ENCODE data around the gene CXCL11. TPM values are rescaled to one million over a fixed set of nuclear protein-coding genes. Genes with fewer than 3 reads are reported as not detected.

CXCL11 gene
- total and polyA plus RNA-seq, 10 of the 15 experiments (the other 5 are each of a cell fraction or from before 2014, with no cell fraction given): 0.04 TPM; not detected in 9

DNA sequence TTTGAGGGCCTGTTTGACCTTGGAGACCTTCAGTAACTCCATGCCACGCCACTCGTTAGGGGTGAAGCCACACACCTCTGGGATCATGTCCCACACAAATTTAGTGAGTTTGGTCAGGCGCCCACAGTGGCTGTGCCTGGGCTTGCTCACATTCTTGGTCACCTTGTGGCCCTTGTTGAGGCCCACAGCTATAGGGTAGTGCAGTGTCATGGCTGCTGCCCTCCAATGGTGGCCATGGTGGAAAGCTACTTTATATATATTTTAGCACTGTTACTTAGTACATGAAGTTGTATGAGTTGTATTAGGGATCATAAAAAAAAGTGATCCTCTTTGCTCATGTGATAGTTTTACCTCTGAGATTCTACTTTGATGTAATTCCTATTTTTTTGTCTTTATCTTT lies 985 bp upstream of the CXCL11 start (continued):
- TF ChIP-seq NRF1 (conservative IDR thresholded peaks at IDR 0.05; ENCODE audit: low read depth, low read length): no peak
- no peak for TF ChIP-seq EGR1 (IDR thresholded peaks at IDR 0.05; ENCODE audit: borderline replicate concordance in 1 of 2, low read depth in 2 of 2, low read length in 2 of 2)
- TF ChIP-seq FOXK2 (IDR thresholded peaks at IDR 0.05): no peak

DNA sequence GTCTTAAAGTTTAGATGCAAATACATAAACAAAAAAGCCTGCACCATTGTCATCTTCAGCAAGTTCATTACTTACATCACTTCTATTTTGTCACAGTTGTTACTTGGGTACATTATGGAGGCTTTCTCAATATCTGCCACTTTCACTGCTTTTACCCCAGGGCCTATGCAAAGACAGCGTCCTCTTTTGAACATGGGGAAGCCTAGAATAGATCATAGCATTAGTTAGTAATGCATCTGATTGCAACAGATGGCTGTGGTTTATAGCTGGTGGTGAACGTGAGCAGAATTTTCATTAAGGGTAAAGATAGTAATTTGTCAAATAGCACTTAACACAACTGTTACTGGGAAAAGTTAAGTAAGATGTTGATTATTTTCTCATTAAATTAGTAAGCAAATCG lies 729 bp downstream of the CXCL11 start:
- Histone ChIP-seq H3K27me3 (replicated peaks in 1 of 2; ENCODE audit: control insufficient read depth in 2 of 2, insufficient read depth in 2 of 2, low read length in 1 of 2) (no peaks in the 10 kb centered on the region; a peak in 1 of 4 replicates), H4K20me1 (ENCODE audit: control insufficient read depth, insufficient read depth) (no peaks in the 10 kb centered on the region), H3K9ac (ENCODE audit: control insufficient read depth, insufficient read depth, low read length) (no peak overlapping the region), H3K4me1 (ENCODE audit: control insufficient read depth, insufficient read depth, low read length) (no peaks in the 10 kb centered on the region), H3K79me2 (ENCODE audit: control insufficient read depth, insufficient read depth, low read length) (no peaks in the 10 kb centered on the region), H2AFZ (ENCODE audit: control insufficient read depth, low read depth, low read length) (no peak overlapping the region), H3K9me3 (replicated peaks; ENCODE audit: control insufficient read depth, insufficient read depth, low read length) (no peaks in the 10 kb centered on the region), H3K27ac (ENCODE audit: control insufficient read depth, insufficient read depth) (no peak overlapping the region), H3K4me3 (no peak overlapping the region), H3K36me3 (ENCODE audit: control insufficient read depth in 2 of 2, insufficient read depth in 2 of 2, low read length in 1 of 2) (no peaks in the 10 kb centered on the region), H3K4me2 (ENCODE audit: control insufficient read depth, insufficient read depth) (no peak overlapping the region; the same call in 1 of the 2 replicates)
- POLR2A ChIA-PET: no interaction called here
- SMC1A ChIA-PET (ENCODE audit: uncharacterized antibody, unreplicated experiment): interaction anchor here (1.0 to 3.3 kb wide), 3 partner anchors 15 to 39 kb away, joined by 3 to 13 read pairs (median 7); no protein-coding TSS in a partner anchor
- no TSS peak for BruUV-seq (replicated peaks)
- ATAC-seq (peak; percentile 50), FAIRE-seq (peak; percentile 13), DNase-seq (ENCODE audit: low read depth, low spot score) (no peak)
- RAD21 ChIA-PET (ENCODE audit: unreplicated experiment): no interaction called here
- 17% methylated on average over 3 of the region's 3 CpGs for WGBS (ENCODE audit: insufficient coverage, insufficient replicate concordance, low lambda C conversion rate, missing lambda C conversion rate)
- intact Hi-C loops (cut with micrococcal nuclease; ENCODE audit: unreplicated experiment): no loop called here
- CTCF ChIA-PET: interaction anchor here (0.8 to 3.9 kb wide), 3 partner anchors 19 to 39 kb away, joined by 3 to 20 read pairs (median 3); no protein-coding TSS in a partner anchor
- TF ChIP-seq STAT1 (conservative IDR thresholded peaks at IDR 0.05) (no peak), RUNX3 (IDR thresholded peaks at IDR 0.05; ENCODE audit: low read length) (peak; percentile 47), SREBF1 (IDR thresholded peaks at IDR 0.05; ENCODE audit: low read length) (no peak)
- in situ Hi-C loops (cut with MboI): no loop called here

DNA sequence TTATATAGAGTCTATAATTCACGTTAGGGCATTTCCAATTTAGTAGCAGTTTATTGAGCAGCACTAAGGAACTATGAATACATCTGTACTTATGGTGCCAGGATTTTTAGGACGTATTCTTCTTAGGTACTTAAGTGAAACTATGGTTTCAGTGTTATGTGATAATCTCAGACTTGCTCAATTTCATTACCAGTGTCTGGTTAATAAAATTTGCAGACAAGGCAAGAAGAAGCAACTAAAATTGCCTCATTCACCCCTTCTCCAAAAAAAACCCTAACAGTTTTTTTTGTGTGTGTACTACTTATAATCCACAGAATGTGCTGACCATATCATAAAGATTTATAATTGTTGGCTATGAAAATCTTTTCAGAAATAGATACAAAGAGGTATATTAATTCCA lies 6.6 kb downstream of the CXCL11 start:
- ChIA-PET CTCF (no interaction called here), SMC1A (ENCODE audit: uncharacterized antibody, unreplicated experiment) (interaction anchor here (1.1 kb wide), 1 partner anchor 34 kb away, joined by 3 read pairs; no protein-coding TSS in a partner anchor), RAD21 (ENCODE audit: unreplicated experiment) (no interaction called here), POLR2A (no interaction called here)
- Histone ChIP-seq H3K9ac (ENCODE audit: control insufficient read depth, insufficient read depth, low read length) (no peak overlapping the region), H3K27ac (ENCODE audit: control insufficient read depth, insufficient read depth) (no peak overlapping the region), H3K27me3 (replicated peaks in 1 of 2; ENCODE audit: control insufficient read depth in 2 of 2, insufficient read depth in 2 of 2, low read length in 1 of 2) (no peaks in the 10 kb centered on the region; a peak in 1 of 4 replicates), H2AFZ (ENCODE audit: control insufficient read depth, low read depth, low read length) (no peak overlapping the region), H3K79me2 (ENCODE audit: control insufficient read depth, insufficient read depth, low read length) (no peaks in the 10 kb centered on the region), H3K4me1 (ENCODE audit: control insufficient read depth, insufficient read depth, low read length) (no peaks in the 10 kb centered on the region), H3K36me3 (ENCODE audit: control insufficient read depth in 2 of 2, insufficient read depth in 2 of 2, low read length in 1 of 2) (no peaks in the 10 kb centered on the region), H3K9me3 (replicated peaks; ENCODE audit: control insufficient read depth, insufficient read depth, low read length) (no peaks in the 10 kb centered on the region), H3K4me2 (ENCODE audit: control insufficient read depth, insufficient read depth) (no peak overlapping the region), H3K4me3 (no peak overlapping the region), H4K20me1 (ENCODE audit: control insufficient read depth, insufficient read depth) (no peaks in the 10 kb centered on the region)
- no peak for FAIRE-seq
- intact Hi-C loops (cut with micrococcal nuclease; ENCODE audit: unreplicated experiment) (no loop called here), in situ Hi-C loops (cut with MboI) (no loop called here)
- DNase-seq (ENCODE audit: low read depth, low spot score): no peak
- no TSS peak for BruUV-seq (replicated peaks)
- WGBS (ENCODE audit: insufficient coverage, insufficient replicate concordance, low lambda C conversion rate, missing lambda C conversion rate): 28% methylated on average over 2 of the region's 2 CpGs
- ATAC-seq: no peak
- no peak for TF ChIP-seq SPI1 (IDR thresholded peaks at IDR 0.05; ENCODE audit: borderline replicate concordance, insufficient read depth, low read depth, low read length)
- TF ChIP-seq PAX8 (IDR thresholded peaks at IDR 0.05): no peak
- no peak for TF ChIP-seq CREM (IDR thresholded peaks at IDR 0.05; ENCODE audit: low read depth)
- no peak for TF ChIP-seq HDGF (IDR thresholded peaks at IDR 0.05)
- TF ChIP-seq NR2C1 (IDR thresholded peaks at IDR 0.05): no peak
- no peak for TF ChIP-seq EZH2 (IDR thresholded peaks at IDR 0.05; ENCODE audit: borderline replicate concordance, control insufficient read depth, low read depth, low read length)
- no peak for TF ChIP-seq POLR2A (IDR thresholded peaks at IDR 0.05; ENCODE audit: low read depth, low read length)
- TF ChIP-seq ZBED1 (IDR thresholded peaks at IDR 0.05; ENCODE audit: borderline replicate concordance): no peak
- no peak for TF ChIP-seq SUPT20H (IDR thresholded peaks at IDR 0.05; ENCODE audit: borderline replicate concordance, control insufficient read depth, low read depth, low read length)
- no peak for TF ChIP-seq JUND (IDR thresholded peaks at IDR 0.05; ENCODE audit: low read depth, low read length)
- TF ChIP-seq BRCA1 (IDR thresholded peaks at IDR 0.05; ENCODE audit: low read depth, low read length): no peak
- no peak for TF ChIP-seq IKZF2 (IDR thresholded peaks at IDR 0.05)
- no peak for TF ChIP-seq YBX1 (IDR thresholded peaks at IDR 0.05)
